Right lobe of liver (tissue), 6 donors: Measurements from ENCODE around the gene HHAT. TPM values are rescaled to one million over a fixed set of nuclear protein-coding genes. Genes with fewer than 3 reads are reported as not detected.

Source experiments
- ATAC-seq, 4 donors: fragments of 200-7000 bp; cut with Tn5 transposase; one replicate each; pipeline ENCODE4 v1.9.1; 2020; ENCODE audit warnings: mild to moderate bottlenecking in 4 of 4, moderate library complexity in 4 of 4
- DNase-seq, 3 donors: peaks; one replicate each; pipeline ENCODE4 v3.0.0-alpha.2; 2020
- H3K27ac ChIP-seq, 3 donors: fragments of 200-600 bp; one replicate each; pipeline ENCODE4 v1.8.0; 2022
- H3K27me3 ChIP-seq, 2 donors: fragments of 200-600 bp; one replicate each; pipeline ENCODE4 v1.8.0; 2022
- H3K36me3 ChIP-seq, 4 donors: fragments of 200-600 bp; sonication (generic) in 1 of 4; one replicate each; pipeline versions ENCODE4 v1.5.1 to v1.8.0; 2017 to 2022; ENCODE audit warnings: control low read depth in 1 of 4
- H3K4me1 ChIP-seq, 4 donors: fragments of 200-600 bp; sonication (generic) in 1 of 4; one replicate each; pipeline versions ENCODE4 v1.5.1 to v1.8.0; 2017 to 2022; ENCODE audit warnings: control low read depth in 1 of 4
- H3K4me3 ChIP-seq, 3 donors: fragments of 200-600 bp; one replicate each; pipeline ENCODE4 v1.8.0; 2022
- H3K9me3 ChIP-seq, 4 donors: fragments of 200-600 bp; sonication (generic) in 1 of 4; one replicate each; pipeline versions ENCODE4 v1.5.1 to v1.8.0; 2017 to 2022; ENCODE audit warnings: control low read depth in 1 of 4
- CTCF ChIP-seq, 4 donors: fragments of 200-600 bp in 3 of 4; fragments of 450-650 bp in 1 of 4; IDR thresholded peaks; one replicate each; pipeline versions ENCODE4 v1.5.1 to v1.8.0; 2016 to 2022; ENCODE audit warnings: antibody characterized with exemption in 4 of 4, mild to moderate bottlenecking in 2 of 4
- POLR2A ChIP-seq: fragments of 450-650 bp; IDR thresholded peaks from one replicate; pipeline ENCODE4 v1.6.1; 2017; ENCODE audit warnings: antibody characterized with exemption, mild to moderate bottlenecking
- WGBS: methylation state at CpG from one replicate; pipeline ENCODE4 v1.1.6; 2018; ENCODE audit warnings: low coverage, low lambda C conversion rate; ENCODE audit not compliant: insufficient coverage; ENCODE audit errors: missing lambda C conversion rate; 5-methylcytosine and 5-hydroxymethylcytosine counted together
- intact Hi-C, 2 donors: fragments of 100-400 bp; cut with DNase I; formaldehyde crosslinking; loops; one replicate each; pipeline versions ENCODE4 v1.11.2 to v1.14.1; 2022
- total RNA-seq, 6 experiments: library from RNA; depleted of rRNA in 2 of 6; stranded (reverse); fragments of >200 nt in 2 of 6; fragmentation: NEBNext Ultra II Directional in 3 of 6; extraction: Animal tissue kit (Norgen Biotek cat#: 25700) in 3 of 6; gene quantifications; one replicate each; pipeline versions ENCODE4 v1.1.0 to v1.2.4, GENCODE V29; 2016 to 2023
- donor health status: DM: no; HTN: yes; CAD: no.
- donor health status: DM: no; HTN: no; CAD: no.
- donor health status: DM: no; HTN: no; CAD: no.
- donor health status: DM: no; HTN: yes; CAD: no.
- donor health status: DM: no; HTN: yes; CAD: no.

Gene HHAT
- total RNA-seq, 6 experiments from 2014 or later = 2.2 to 4.1 (median 2.7) TPM

GRCh38 chr1:210490781-210491180, 162.1 kb downstream of the HHAT start:
- no CpG with 5 or more reads among the region's 1 CpG for WGBS
- no peak overlapping the region for H3K27ac ChIP-seq
- intact Hi-C loops = no loop called here

GRCh38 chr1:210496063-210496462, 167.4 kb downstream of the HHAT start:
- H3K9me3 ChIP-seq = no peaks in the 10 kb centered on the region
- intact Hi-C loops = no loop called here

More at GRCh38 chr1:210490781-210491180, 162.1 kb downstream of the HHAT start:
- Histone ChIP-seq H3K4me1 (no peaks in the 10 kb centered on the region), H3K27me3 (no peaks in the 10 kb centered on the region), H3K9me3 (no peaks in the 10 kb centered on the region), H3K4me3 (no peak overlapping the region), H3K36me3 (no peaks in the 10 kb centered on the region)
- ATAC-seq (no peak), DNase-seq (no peak)
- TF ChIP-seq CTCF (IDR thresholded peaks at IDR 0.05) (no peak), POLR2A (no peak)

GRCh38 chr1:210499956-210500355, 171.3 kb downstream of the HHAT start:
- Histone ChIP-seq H3K4me1 (no peaks in the 10 kb centered on the region), H3K27ac (no peak overlapping the region), H3K36me3 (no peaks in the 10 kb centered on the region), H3K9me3 (no peaks in the 10 kb centered on the region), H3K27me3 (no peaks in the 10 kb centered on the region), H3K4me3 (no peak overlapping the region)
- 80% methylated on average over 2 of the region's 2 CpGs for WGBS
- DNase-seq (no peak), ATAC-seq (no peak)
- TF ChIP-seq POLR2A = no peak
- intact Hi-C loops = no loop called here

More at GRCh38 chr1:210496063-210496462, 167.4 kb downstream of the HHAT start:
- WGBS = 85% methylated on average over 3 of the region's 3 CpGs
- Histone ChIP-seq H3K4me3 (no peak overlapping the region), H3K27ac (no peak overlapping the region), H3K36me3 (no peaks in the 10 kb centered on the region), H3K4me1 (no peaks in the 10 kb centered on the region), H3K27me3 (no peaks in the 10 kb centered on the region)
- no peak for TF ChIP-seq POLR2A
- no peak for TF ChIP-seq CTCF (IDR thresholded peaks at IDR 0.05)
- ATAC-seq (no peak), DNase-seq (no peak)

- Histone ChIP-seq H3K36me3 (no peaks in the 10 kb centered on the region), H3K9me3 (no peaks in the 10 kb centered on the region), H3K27ac (no peak overlapping the region), H3K27me3 (no peaks in the 10 kb centered on the region), H3K4me3 (no peak overlapping the region), H3K4me1 (no peaks in the 10 kb centered on the region)
- TF ChIP-seq CTCF (IDR thresholded peaks at IDR 0.05) (no peak), POLR2A (no peak)
- intact Hi-C loops = no loop called here
- DNase-seq (no peak), ATAC-seq (no peak)
- WGBS = no CpG with 5 or more reads among the region's 2 CpGs
These were observed 172.1 kb downstream of the HHAT start for GRCh38 chr1:210500831-210501230.

- DNase-seq (no peak), ATAC-seq (no peak)
- Histone ChIP-seq H3K4me3 (no peak overlapping the region), H3K27ac (no peak overlapping the region), H3K27me3 (no peaks in the 10 kb centered on the region), H3K36me3 (no peaks in the 10 kb centered on the region), H3K4me1 (no peaks in the 10 kb centered on the region), H3K9me3 (no peaks in the 10 kb centered on the region)
- no peak for TF ChIP-seq CTCF (IDR thresholded peaks at IDR 0.05)
- no peak for TF ChIP-seq POLR2A
- 76% methylated on average over 3 of the region's 3 CpGs for WGBS
- intact Hi-C loops = no loop called here
These were observed 175.6 kb downstream of the HHAT start for GRCh38 chr1:210504286-210504685.
